HAP-1 (cell line): Measurements from ENCODE around the gene THSD7A.

Experiments used
- DNase-seq, 2 experiments: peaks; one replicate each; pipeline ENCODE4 v3.0.0-alpha.2; 2016 to 2020; ENCODE audit warnings: low spot score in 2 of 2
- H3K27me3 ChIP-seq: fragments of 250-450 bp; sonication (Bioruptor Pico); 2 replicates; pipeline ENCODE4 v1.5.1; 2020; ENCODE audit warnings: low read depth, mild to moderate bottlenecking, moderate library complexity
- H3K36me3 ChIP-seq: fragments of 250-450 bp; sonication (Bioruptor Pico); replicated peaks from 2 replicates; pipeline ENCODE4 v1.5.1; 2020; ENCODE audit warnings: mild to moderate bottlenecking
- H3K4me1 ChIP-seq: fragments of 250-450 bp; sonication (Bioruptor Pico); 2 replicates; pipeline ENCODE4 v1.5.1; 2020; ENCODE audit warnings: mild to moderate bottlenecking
- H3K4me3 ChIP-seq: fragments of 250-450 bp; sonication (Bioruptor Pico); 2 replicates; pipeline ENCODE4 v1.5.1; 2020; ENCODE audit warnings: mild to moderate bottlenecking, moderate library complexity
- H3K9me3 ChIP-seq: fragments of 250-450 bp; sonication (Bioruptor Pico); 2 replicates; pipeline ENCODE4 v1.5.1; 2020; ENCODE audit warnings: mild to moderate bottlenecking, moderate library complexity
- in situ Hi-C: fragments of 300-500 bp; cut with MboI; formaldehyde crosslinking; loops from 3 replicates; pipeline ENCODE4 v1.14.3; 2020; ENCODE audit warnings: low sequenced_read_pairs, inconsistent platforms, mixed read lengths

THSD7A gene

GRCh38 chr7:11587048-11587447 lies 244.9 kb downstream of the THSD7A start:
- Histone ChIP-seq H3K27me3 (no peaks in the 10 kb centered on the region), H3K4me1 (peaks cover 2% of the 10 kb centered on the region; the same call in 1 of the 2 replicates), H3K36me3 (no peaks in the 10 kb centered on the region), H3K4me3 (no peak overlapping the region), H3K9me3 (no peaks in the 10 kb centered on the region)
- in situ Hi-C loops: no loop called here
- DNase-seq: no peak

GRCh38 chr7:11584406-11585031 lies 247.5 kb downstream of the THSD7A start:
- in situ Hi-C loops: no loop called here
- peaks cover 2% of the 10 kb centered on the region; the same call in 1 of the 2 replicates for H3K4me1 ChIP-seq
- H3K27me3 ChIP-seq: no peaks in the 10 kb centered on the region
- H3K36me3 ChIP-seq: no peaks in the 10 kb centered on the region
- no peak overlapping the region for H3K4me3 ChIP-seq
- H3K9me3 ChIP-seq: no peaks in the 10 kb centered on the region
- no peak for DNase-seq

GRCh38 chr7:11579141-11579540 lies 252.9 kb downstream of the THSD7A start:
- Histone ChIP-seq H3K9me3 (no peaks in the 10 kb centered on the region), H3K4me3 (no peak overlapping the region), H3K4me1 (peaks cover 12% of the 10 kb centered on the region), H3K27me3 (no peaks in the 10 kb centered on the region), H3K36me3 (no peaks in the 10 kb centered on the region)
- DNase-seq: no peak
- in situ Hi-C loops: no loop called here

DNA sequence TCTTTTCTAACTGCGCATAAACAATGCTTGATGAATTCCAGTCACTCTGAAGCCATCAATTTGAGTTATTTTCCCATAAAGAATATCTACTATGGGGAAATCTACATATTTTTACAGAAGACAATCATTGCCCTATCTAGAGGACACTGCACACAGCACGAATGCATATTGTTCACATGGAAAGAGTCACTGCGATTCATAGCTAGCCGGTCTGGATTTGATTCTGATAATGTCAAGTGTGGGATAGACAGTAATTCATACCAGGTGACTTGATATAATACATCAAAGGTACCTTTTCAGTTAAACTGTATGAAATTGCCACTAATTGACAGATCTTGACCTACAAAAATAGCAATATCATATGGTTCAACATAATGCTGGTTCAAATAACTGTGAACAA lies 255.7 kb downstream of the THSD7A start:
- H3K9me3 ChIP-seq: no peaks in the 10 kb centered on the region
- no peak for DNase-seq
- no peaks in the 10 kb centered on the region for H3K27me3 ChIP-seq
- in situ Hi-C loops: no loop called here
- H3K36me3 ChIP-seq: no peaks in the 10 kb centered on the region
- H3K4me1 ChIP-seq: peaks cover 12% of the 10 kb centered on the region
- no peak overlapping the region for H3K4me3 ChIP-seq

- in situ Hi-C loops: no loop called here
- Histone ChIP-seq H3K4me3 (no peak overlapping the region), H3K9me3 (no peaks in the 10 kb centered on the region), H3K27me3 (no peaks in the 10 kb centered on the region), H3K36me3 (no peaks in the 10 kb centered on the region), H3K4me1 (peaks cover 6% of the 10 kb centered on the region)
- DNase-seq: no peak
These were observed 258.8 kb downstream of the THSD7A start for GRCh38 chr7:11573128-11573750.

DNA sequence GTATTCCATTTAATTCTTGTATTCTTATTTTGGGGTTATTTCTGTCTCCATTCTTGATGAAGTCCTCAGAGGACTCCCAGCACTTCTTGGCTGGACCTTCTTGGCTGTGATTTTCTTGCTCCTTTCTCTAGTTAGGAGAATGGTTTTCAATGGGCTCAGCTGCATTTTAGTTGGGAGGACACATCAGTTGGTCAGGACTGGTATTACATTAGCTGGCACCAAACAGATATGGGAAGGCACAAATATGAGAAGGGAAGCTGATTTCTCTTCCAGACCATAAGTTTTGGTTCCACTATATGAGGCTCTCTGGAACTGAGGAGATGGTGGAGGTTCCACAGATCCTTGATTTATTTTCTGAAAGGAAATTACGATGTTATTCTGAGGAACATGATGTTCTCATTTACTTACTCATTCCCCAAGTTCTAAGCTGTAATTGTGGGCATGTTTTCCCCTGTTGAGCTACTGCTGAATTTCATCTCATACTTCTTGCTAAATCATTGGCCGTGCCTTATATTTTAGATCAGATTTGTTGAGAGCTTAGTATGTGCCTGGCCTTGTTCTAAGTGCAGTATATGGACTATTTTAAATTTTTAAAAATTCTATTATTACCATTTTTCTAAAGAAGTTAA lies 261.0 kb downstream of the THSD7A start:
- no peaks in the 10 kb centered on the region for H3K4me1 ChIP-seq
- H3K27me3 ChIP-seq: no peaks in the 10 kb centered on the region
- H3K9me3 ChIP-seq: no peaks in the 10 kb centered on the region
- no peak overlapping the region for H3K4me3 ChIP-seq
- in situ Hi-C loops: no loop called here
- DNase-seq: no peak
- H3K36me3 ChIP-seq: no peaks in the 10 kb centered on the region

- Histone ChIP-seq H3K4me1 (no peaks in the 10 kb centered on the region), H3K27me3 (no peaks in the 10 kb centered on the region), H3K9me3 (no peaks in the 10 kb centered on the region), H3K4me3 (no peak overlapping the region), H3K36me3 (no peaks in the 10 kb centered on the region)
- in situ Hi-C loops: no loop called here
- no peak for DNase-seq
These were observed 261.8 kb downstream of the THSD7A start for GRCh38 chr7:11570205-11570604.

GRCh38 chr7:11567571-11567970 lies 264.4 kb downstream of the THSD7A start:
- no peak for DNase-seq
- no peaks in the 10 kb centered on the region for H3K36me3 ChIP-seq
- in situ Hi-C loops: no loop called here
- H3K9me3 ChIP-seq: no peaks in the 10 kb centered on the region
- no peaks in the 10 kb centered on the region for H3K27me3 ChIP-seq
- no peaks in the 10 kb centered on the region for H3K4me1 ChIP-seq
- no peak overlapping the region for H3K4me3 ChIP-seq

DNA sequence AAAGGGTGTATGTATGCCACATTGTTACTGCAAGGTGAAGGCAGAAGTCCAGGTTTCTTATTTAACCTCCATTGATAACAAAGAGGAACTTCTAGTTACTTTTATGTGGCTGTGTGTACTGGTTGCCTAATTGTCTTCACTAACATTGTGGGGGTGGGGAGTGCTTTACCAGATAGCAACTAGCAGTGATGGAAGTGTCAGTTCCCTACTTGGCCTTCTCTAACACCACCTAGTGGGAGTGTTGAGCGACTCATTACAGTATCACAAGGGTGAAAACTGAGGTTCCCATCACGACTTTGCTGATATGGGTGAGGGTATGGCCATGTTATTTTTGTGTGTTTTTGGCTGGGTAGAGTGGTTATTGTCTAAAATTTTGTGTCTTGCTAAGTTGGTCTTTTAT lies 274.4 kb downstream of the THSD7A start:
- no peak overlapping the region for H3K4me3 ChIP-seq
- no peaks in the 10 kb centered on the region for H3K27me3 ChIP-seq
- in situ Hi-C loops: no loop called here
- DNase-seq: peak; percentile 53 to 57
- peaks cover 2% of the 10 kb centered on the region; the same call in 1 of the 2 replicates for H3K4me1 ChIP-seq
- H3K9me3 ChIP-seq: no peaks in the 10 kb centered on the region
- H3K36me3 ChIP-seq: no peaks in the 10 kb centered on the region

GRCh38 chr7:11552676-11553296 lies 279.2 kb downstream of the THSD7A start:
- in situ Hi-C loops: no loop called here
- peaks cover 2% of the 10 kb centered on the region; the same call in 1 of the 2 replicates for H3K4me1 ChIP-seq
- H3K36me3 ChIP-seq: no peaks in the 10 kb centered on the region
- no peaks in the 10 kb centered on the region for H3K27me3 ChIP-seq
- H3K9me3 ChIP-seq: no peaks in the 10 kb centered on the region
- no peak overlapping the region for H3K4me3 ChIP-seq
- peak; percentile 9 to 13 for DNase-seq

DNA sequence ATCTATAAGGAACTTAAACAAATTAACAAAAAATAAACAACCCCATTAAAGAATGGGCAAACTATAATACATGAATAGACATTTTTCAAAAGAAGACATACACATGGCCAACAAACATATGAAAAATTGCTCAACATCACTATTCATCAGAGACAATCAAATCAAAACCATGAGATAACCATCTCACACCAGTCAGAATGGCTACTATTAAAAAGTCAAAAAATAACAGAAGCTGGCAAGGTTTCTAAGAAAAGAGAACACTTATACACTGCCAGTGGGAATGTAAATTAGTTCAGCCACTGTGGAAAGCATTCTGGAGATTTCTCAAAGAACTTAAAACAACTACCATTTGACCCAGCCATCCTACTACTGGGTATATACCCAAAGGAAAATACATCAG lies 280.5 kb downstream of the THSD7A start:
- Histone ChIP-seq H3K9me3 (no peaks in the 10 kb centered on the region), H3K27me3 (no peaks in the 10 kb centered on the region), H3K4me3 (no peak overlapping the region), H3K4me1 (no peaks in the 10 kb centered on the region), H3K36me3 (no peaks in the 10 kb centered on the region)
- in situ Hi-C loops: no loop called here
- no peak for DNase-seq

DNA sequence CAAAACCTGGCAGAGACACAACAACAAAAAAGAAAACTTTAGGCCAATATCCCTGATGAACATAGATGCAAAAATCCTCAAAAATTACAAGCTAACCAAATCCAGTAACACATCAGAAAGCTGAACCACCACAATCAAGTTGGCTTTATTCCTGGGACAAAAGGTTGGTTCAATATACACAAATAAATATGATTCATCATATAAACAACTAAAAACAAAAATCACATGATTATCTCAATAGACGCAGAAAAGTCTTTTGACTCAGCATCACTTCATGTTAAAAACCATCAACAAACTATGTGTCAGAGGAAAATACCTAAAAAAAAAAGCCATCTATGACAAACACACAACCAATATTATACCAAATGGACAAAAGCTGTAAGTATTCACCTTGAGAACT lies 283.5 kb downstream of the THSD7A start:
- no peak overlapping the region for H3K4me3 ChIP-seq
- in situ Hi-C loops: no loop called here
- no peak for DNase-seq

GRCh38 chr7:11541330-11541729 lies 290.7 kb downstream of the THSD7A start:
- Histone ChIP-seq H3K27me3 (no peaks in the 10 kb centered on the region), H3K4me3 (no peak overlapping the region), H3K4me1 (no peaks in the 10 kb centered on the region), H3K36me3 (no peaks in the 10 kb centered on the region), H3K9me3 (no peaks in the 10 kb centered on the region)
- DNase-seq: no peak
- in situ Hi-C loops: no loop called here

More for the DNA sequence above, 283.5 kb downstream of the THSD7A start:
- Histone ChIP-seq H3K9me3 (no peaks in the 10 kb centered on the region), H3K36me3 (no peaks in the 10 kb centered on the region), H3K4me1 (no peaks in the 10 kb centered on the region), H3K27me3 (no peaks in the 10 kb centered on the region)

DNA sequence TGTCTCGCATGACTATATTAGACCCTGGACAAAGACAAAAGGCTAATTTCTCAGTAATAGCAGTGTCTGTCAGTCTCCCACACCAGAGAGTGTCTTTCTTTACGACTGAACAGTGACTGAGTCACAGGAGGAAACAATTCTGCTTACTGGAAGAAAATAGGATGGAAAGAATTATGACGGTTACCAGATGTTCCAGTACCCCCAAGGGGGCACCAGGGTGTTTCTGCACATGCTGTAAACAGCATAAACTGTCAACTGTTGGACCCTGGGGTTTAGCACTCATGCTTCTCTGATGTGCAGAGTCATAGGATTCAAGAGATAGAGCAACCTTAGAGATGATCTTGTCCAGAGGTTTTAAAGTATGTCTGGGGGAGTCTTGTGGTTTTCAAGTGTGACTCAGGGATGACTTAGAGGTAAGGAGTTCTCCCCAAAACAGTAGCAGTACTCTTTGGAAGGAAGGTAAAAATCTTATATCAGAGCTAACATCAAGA lies 291.7 kb downstream of the THSD7A start:
- H3K27me3 ChIP-seq: no peaks in the 10 kb centered on the region
- no peaks in the 10 kb centered on the region for H3K9me3 ChIP-seq
- H3K4me3 ChIP-seq: no peak overlapping the region
- in situ Hi-C loops: no loop called here
- H3K36me3 ChIP-seq: no peaks in the 10 kb centered on the region
- DNase-seq: no peak
- H3K4me1 ChIP-seq: no peaks in the 10 kb centered on the region
